Neural cell (in vitro differentiated cells): ENCODE results near the gene REEP1. TPM values are rescaled to one million over a fixed set of nuclear protein-coding genes. Genes with fewer than 3 reads are reported as not detected.

Experiments
- H2AFZ ChIP-seq: fragments of 200-600, 300-800 bp; sonication (generic), shearing (Covaris generic); 2 replicates; pipeline ENCODE4 v1.6.0; 2014; ENCODE audit warnings: low read depth, mild to moderate bottlenecking, antibody characterized with exemption, low read length, moderate library complexity
- H3F3A ChIP-seq: fragments of 200-600 bp; shearing (Covaris generic); 2 replicates; pipeline ENCODE4 v1.6.1; 2016; ENCODE audit warnings: mild to moderate bottlenecking, moderate library complexity, mixed read lengths, antibody characterized with exemption, low read length; ENCODE audit not compliant: insufficient read depth, poor library complexity, severe bottlenecking
- H3K27ac ChIP-seq: fragments of 200-600, 300-800 bp; sonication (generic), shearing (Covaris generic); 2 replicates; pipeline ENCODE4 v1.5.1; 2014; ENCODE audit warnings: mild to moderate bottlenecking, low read length, moderate library complexity
- H3K27me3 ChIP-seq: fragments of 300-800, 200-600 bp; sonication (generic), shearing (Covaris generic); 2 replicates; pipeline ENCODE4 v1.6.0; 2014; ENCODE audit warnings: mild to moderate bottlenecking, low read depth, low read length, moderate library complexity; ENCODE audit not compliant: insufficient read depth
- H3K36me3 ChIP-seq: fragments of 300-800, 200-600 bp; sonication (generic), shearing (Covaris generic); 2 replicates; pipeline ENCODE4 v1.5.1; 2014; ENCODE audit warnings: mild to moderate bottlenecking, antibody characterized with exemption, low read length, moderate library complexity; ENCODE audit not compliant: insufficient read depth
- H3K4me2 ChIP-seq: fragments of 300-800, 200-600 bp; sonication (generic), shearing (Covaris generic); 2 replicates; pipeline ENCODE4 v1.6.0; 2014; ENCODE audit warnings: mild to moderate bottlenecking, low read length
- H3K4me3 ChIP-seq: fragments of 300-800, 200-600 bp; sonication (generic), shearing (Covaris generic); 2 replicates; pipeline ENCODE4 v1.5.1; 2014; ENCODE audit warnings: mild to moderate bottlenecking, low read length, moderate library complexity
- H3K79me2 ChIP-seq: fragments of 200-600 bp; shearing (Covaris generic); replicated peaks from 2 replicates; pipeline ENCODE4 v1.6.0; 2014; ENCODE audit warnings: mild to moderate bottlenecking, low read length, moderate library complexity; ENCODE audit not compliant: insufficient read depth
- H3K9ac ChIP-seq: fragments of 300-800, 200-600 bp; sonication (generic), shearing (Covaris generic); 2 replicates; pipeline ENCODE4 v1.6.1; 2016; ENCODE audit warnings: mild to moderate bottlenecking, low read length, mixed read lengths
- H3K9me2 ChIP-seq: fragments of 200-600 bp; shearing (Covaris generic); 2 replicates; pipeline ENCODE4 v1.6.1; 2016; ENCODE audit warnings: mild to moderate bottlenecking, low read length, mixed read lengths; ENCODE audit not compliant: insufficient read depth
- H3K9me3 ChIP-seq: fragments of 200-600, 300-800 bp; sonication (generic), shearing (Covaris generic); 2 replicates; pipeline ENCODE4 v1.6.1; 2016; ENCODE audit warnings: mild to moderate bottlenecking, mixed run types, low read length, moderate library complexity, mixed read lengths
- H4K20me1 ChIP-seq: fragments of 200-600 bp; shearing (Covaris generic); 2 replicates; pipeline ENCODE4 v1.6.1; 2016; ENCODE audit warnings: mild to moderate bottlenecking, mixed run types; ENCODE audit not compliant: insufficient read depth
- EP300 ChIP-seq: fragments of 450-650 bp; conservative IDR thresholded peaks from 2 replicates; pipeline ENCODE4 v1.6.1; 2014; ENCODE audit warnings: antibody characterized with exemption, mild to moderate bottlenecking, moderate library complexity; ENCODE audit not compliant: poor library complexity, severe bottlenecking
- EZH2 ChIP-seq: fragments of 200-600, 300-800 bp; shearing (Covaris generic), sonication (generic); IDR thresholded peaks from 2 replicates; pipeline ENCODE4 v1.6.1; 2014; ENCODE audit warnings: antibody characterized with exemption, low read length, borderline replicate concordance, mild to moderate bottlenecking; ENCODE audit not compliant: insufficient read depth, poor library complexity, severe bottlenecking
- MXI1 ChIP-seq: fragments of 450-650 bp; conservative IDR thresholded peaks from 2 replicates; pipeline ENCODE4 v1.6.1; 2014; ENCODE audit warnings: antibody characterized with exemption, mild to moderate bottlenecking; ENCODE audit not compliant: poor library complexity, severe bottlenecking
- POLR2AphosphoS5 ChIP-seq: IDR thresholded peaks from 2 replicates; pipeline ENCODE4 v1.6.1; 2012
- RAD21 ChIP-seq: fragments of 450-650 bp; conservative IDR thresholded peaks from 2 replicates; pipeline ENCODE4 v1.6.1; 2014; ENCODE audit warnings: antibody characterized with exemption, mild to moderate bottlenecking, moderate library complexity
- SMC3 ChIP-seq: fragments of 450-650 bp; conservative IDR thresholded peaks from 2 replicates; pipeline ENCODE4 v1.6.1; 2014; ENCODE audit warnings: antibody characterized with exemption, mild to moderate bottlenecking, moderate library complexity; ENCODE audit not compliant: poor library complexity
- TAF1 ChIP-seq: IDR thresholded peaks from 2 replicates; pipeline ENCODE4 v1.6.1; 2012; ENCODE audit warnings: low read depth
- polyA plus RNA-seq: library from polyadenylated mRNA; depleted of rRNA; stranded (reverse); fragments of >200 nt; gene quantifications from 2 replicates; pipeline ENCODE4 v1.2.3, GENCODE V29; 2014
- TF ChIP-seq, protein P1 (sequence below): IDR thresholded peaks from 2 replicates; pipeline ENCODE4 v1.6.1; 2012; ENCODE audit warnings: borderline replicate concordance
- TF ChIP-seq, protein P2 (sequence below): fragments of 450-650 bp; IDR thresholded peaks from 2 replicates; pipeline ENCODE4 v1.5.1; 2014; ENCODE audit warnings: antibody characterized with exemption, mild to moderate bottlenecking, moderate library complexity; ENCODE audit not compliant: poor library complexity, severe bottlenecking

REEP1 gene
- polyA plus RNA-seq, 1 donor from 2014 or later, result 121 TPM

DNA sequence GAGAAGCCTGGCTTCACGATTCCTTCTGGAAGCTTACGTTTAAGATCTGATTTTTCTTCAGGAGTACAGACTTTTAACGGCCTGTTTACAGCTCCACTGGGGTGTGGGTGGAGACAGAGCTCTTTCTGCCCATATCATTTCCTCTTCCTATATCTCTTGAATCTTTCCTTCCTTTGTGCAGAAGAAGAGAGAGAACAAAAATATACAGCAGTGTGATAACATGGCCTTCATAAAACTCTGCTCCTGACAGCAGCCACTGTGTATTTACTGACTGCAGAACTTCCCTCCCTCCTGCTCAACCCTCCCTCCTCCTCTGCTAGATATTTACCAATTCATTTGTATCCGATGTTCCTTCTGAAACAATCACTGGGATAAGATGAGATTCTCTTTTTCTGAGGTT is 34.1 kb upstream of the REEP1 start:
- TF ChIP-seq RAD21, result no peak
- TF ChIP-seq, protein P1, sequence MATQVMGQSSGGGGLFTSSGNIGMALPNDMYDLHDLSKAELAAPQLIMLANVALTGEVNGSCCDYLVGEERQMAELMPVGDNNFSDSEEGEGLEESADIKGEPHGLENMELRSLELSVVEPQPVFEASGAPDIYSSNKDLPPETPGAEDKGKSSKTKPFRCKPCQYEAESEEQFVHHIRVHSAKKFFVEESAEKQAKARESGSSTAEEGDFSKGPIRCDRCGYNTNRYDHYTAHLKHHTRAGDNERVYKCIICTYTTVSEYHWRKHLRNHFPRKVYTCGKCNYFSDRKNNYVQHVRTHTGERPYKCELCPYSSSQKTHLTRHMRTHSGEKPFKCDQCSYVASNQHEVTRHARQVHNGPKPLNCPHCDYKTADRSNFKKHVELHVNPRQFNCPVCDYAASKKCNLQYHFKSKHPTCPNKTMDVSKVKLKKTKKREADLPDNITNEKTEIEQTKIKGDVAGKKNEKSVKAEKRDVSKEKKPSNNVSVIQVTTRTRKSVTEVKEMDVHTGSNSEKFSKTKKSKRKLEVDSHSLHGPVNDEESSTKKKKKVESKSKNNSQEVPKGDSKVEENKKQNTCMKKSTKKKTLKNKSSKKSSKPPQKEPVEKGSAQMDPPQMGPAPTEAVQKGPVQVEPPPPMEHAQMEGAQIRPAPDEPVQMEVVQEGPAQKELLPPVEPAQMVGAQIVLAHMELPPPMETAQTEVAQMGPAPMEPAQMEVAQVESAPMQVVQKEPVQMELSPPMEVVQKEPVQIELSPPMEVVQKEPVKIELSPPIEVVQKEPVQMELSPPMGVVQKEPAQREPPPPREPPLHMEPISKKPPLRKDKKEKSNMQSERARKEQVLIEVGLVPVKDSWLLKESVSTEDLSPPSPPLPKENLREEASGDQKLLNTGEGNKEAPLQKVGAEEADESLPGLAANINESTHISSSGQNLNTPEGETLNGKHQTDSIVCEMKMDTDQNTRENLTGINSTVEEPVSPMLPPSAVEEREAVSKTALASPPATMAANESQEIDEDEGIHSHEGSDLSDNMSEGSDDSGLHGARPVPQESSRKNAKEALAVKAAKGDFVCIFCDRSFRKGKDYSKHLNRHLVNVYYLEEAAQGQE, result no peak
- TF ChIP-seq SMC3, result no peak
- TF ChIP-seq TAF1, result no peak
- TF ChIP-seq, protein P2, sequence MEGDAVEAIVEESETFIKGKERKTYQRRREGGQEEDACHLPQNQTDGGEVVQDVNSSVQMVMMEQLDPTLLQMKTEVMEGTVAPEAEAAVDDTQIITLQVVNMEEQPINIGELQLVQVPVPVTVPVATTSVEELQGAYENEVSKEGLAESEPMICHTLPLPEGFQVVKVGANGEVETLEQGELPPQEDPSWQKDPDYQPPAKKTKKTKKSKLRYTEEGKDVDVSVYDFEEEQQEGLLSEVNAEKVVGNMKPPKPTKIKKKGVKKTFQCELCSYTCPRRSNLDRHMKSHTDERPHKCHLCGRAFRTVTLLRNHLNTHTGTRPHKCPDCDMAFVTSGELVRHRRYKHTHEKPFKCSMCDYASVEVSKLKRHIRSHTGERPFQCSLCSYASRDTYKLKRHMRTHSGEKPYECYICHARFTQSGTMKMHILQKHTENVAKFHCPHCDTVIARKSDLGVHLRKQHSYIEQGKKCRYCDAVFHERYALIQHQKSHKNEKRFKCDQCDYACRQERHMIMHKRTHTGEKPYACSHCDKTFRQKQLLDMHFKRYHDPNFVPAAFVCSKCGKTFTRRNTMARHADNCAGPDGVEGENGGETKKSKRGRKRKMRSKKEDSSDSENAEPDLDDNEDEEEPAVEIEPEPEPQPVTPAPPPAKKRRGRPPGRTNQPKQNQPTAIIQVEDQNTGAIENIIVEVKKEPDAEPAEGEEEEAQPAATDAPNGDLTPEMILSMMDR, result no peak
- TF ChIP-seq MXI1, result no peak
- TF ChIP-seq EZH2, result no peak
- TF ChIP-seq POLR2AphosphoS5, result no peak
- no peak for TF ChIP-seq EP300

DNA sequence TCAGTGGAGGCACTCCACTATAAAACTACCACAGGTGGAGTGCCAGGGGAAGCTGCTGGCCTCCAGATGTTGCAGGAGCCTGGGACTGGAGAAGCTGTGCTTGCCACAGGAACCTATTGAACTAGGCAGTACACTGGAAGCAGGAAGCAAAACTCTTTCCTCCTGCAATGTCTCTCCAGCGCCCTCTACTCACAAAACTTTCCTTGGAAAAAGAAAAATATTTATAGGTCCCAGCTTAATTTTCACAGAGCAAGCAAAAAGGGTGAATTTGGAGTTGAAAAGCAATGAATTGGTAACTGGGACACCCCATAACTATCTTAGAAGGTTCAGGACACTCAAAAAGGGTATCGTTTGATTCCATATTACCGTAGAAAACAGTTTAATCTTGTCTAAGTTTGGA is 33.2 kb upstream of the REEP1 start:
- Histone ChIP-seq H3K36me3 (no peaks in the 10 kb centered on the region), H3K9me3 (peaks cover 4% of the 10 kb centered on the region), H3K27ac (no peak overlapping the region), H3K79me2 (no peaks in the 10 kb centered on the region), H2AFZ (no peak overlapping the region), H3F3A (no peaks in the 10 kb centered on the region), H3K4me3 (no peak overlapping the region), H3K9ac (no peak overlapping the region), H3K27me3 (no peaks in the 10 kb centered on the region), H4K20me1 (no peaks in the 10 kb centered on the region), H3K9me2 (no peaks in the 10 kb centered on the region), H3K4me2 (no peak overlapping the region)
- no peak for TF ChIP-seq TAF1
- no peak for TF ChIP-seq EZH2
- no peak for TF ChIP-seq MXI1
- TF ChIP-seq POLR2AphosphoS5, result no peak
- TF ChIP-seq SMC3, result no peak
- TF ChIP-seq EP300, result no peak
- no peak for TF ChIP-seq RAD21
- TF ChIP-seq, protein P1, result no peak
- TF ChIP-seq, protein P2, result no peak

More for the DNA sequence above, 34.1 kb upstream of the REEP1 start:
- Histone ChIP-seq H3K79me2 (no peaks in the 10 kb centered on the region), H3K4me2 (no peak overlapping the region), H3K27ac (no peak overlapping the region), H4K20me1 (no peaks in the 10 kb centered on the region), H3K9me3 (peaks cover 4% of the 10 kb centered on the region), H3K9me2 (no peaks in the 10 kb centered on the region), H3F3A (no peaks in the 10 kb centered on the region), H3K27me3 (no peaks in the 10 kb centered on the region), H3K36me3 (no peaks in the 10 kb centered on the region), H3K4me3 (no peak overlapping the region), H3K9ac (no peak overlapping the region), H2AFZ (no peak overlapping the region)
